Left lung (tissue), 10 donors: ENCODE data around the gene ZNF24. TPM values are rescaled to one million over a fixed set of nuclear protein-coding genes. Genes with fewer than 3 reads are reported as not detected.

ENCODE experiments used
- ATAC-seq: fragments of 200-7000 bp; cut with Tn5 transposase; one replicate; pipeline ENCODE4 v1.9.1; 2020; ENCODE audit warnings: moderate library complexity
- DNase-seq, 4 donors: peaks; one replicate each; pipeline ENCODE4 v3.0.0-alpha.2; 2013 to 2020
- H3K27ac ChIP-seq, 2 donors: fragments of 200-600 bp; sonication (generic) in 1 of 2; one replicate each; pipeline versions ENCODE4 v1.5.0 to v1.8.0; 2020 to 2021
- H3K27me3 ChIP-seq, 2 donors: fragments of 200-600 bp; sonication (generic) in 1 of 2; one replicate each; pipeline versions ENCODE4 v1.5.0 to v1.8.0; 2020 to 2021
- H3K36me3 ChIP-seq, 2 donors: fragments of 200-600 bp; sonication (generic) in 1 of 2; one replicate each; pipeline versions ENCODE4 v1.5.0 to v1.8.0; 2020 to 2021
- H3K4me1 ChIP-seq, 2 donors: fragments of 200-600 bp; one replicate each; pipeline ENCODE4 v1.8.0; 2021
- H3K4me3 ChIP-seq, 2 donors: fragments of 200-600 bp; sonication (generic) in 1 of 2; one replicate each; pipeline versions ENCODE4 v1.5.0 to v1.8.0; 2020 to 2021; ENCODE audit warnings: mild to moderate bottlenecking in 1 of 2
- H3K9me3 ChIP-seq, 2 donors: fragments of 200-600 bp; sonication (generic) in 1 of 2; one replicate each; pipeline versions ENCODE4 v1.5.0 to v1.8.0; 2020 to 2021
- CTCF ChIP-seq, 2 donors: fragments of 200-600 bp; sonication (generic) in 1 of 2; IDR thresholded peaks; one replicate each; pipeline versions ENCODE4 v1.5.0 to v1.8.0; 2021; ENCODE audit warnings: antibody characterized with exemption in 2 of 2
- intact Hi-C, 2 donors: fragments of 100-400 bp; cut with DNase I; formaldehyde crosslinking; loops; one replicate each; pipeline versions ENCODE4 v1.11.2 to v1.14.2; 2022
- polyA plus RNA-seq, 6 donors: library from polyadenylated mRNA; unstranded; fragments of 120-200 nt; gene quantifications; one replicate each; pipeline ENCODE4 v1.2.1, GENCODE V29; 2013; ENCODE audit not compliant: insufficient read length in 6 of 6
- total RNA-seq, 2 donors: library from RNA; stranded (reverse); fragmentation: NEBNext Ultra II Directional; extraction: Animal tissue kit (Norgen Biotek cat#: 25700); gene quantifications; one replicate each; pipeline ENCODE4 v1.2.1, GENCODE V29; 2021
- donor health status: DM: no; HTN: yes; CAD: no.
- donor health status: DM: no; HTN: no; CAD: no.

Gene ZNF24
- total and polyA plus RNA-seq, 8 donors = 48.9 to 68.9 (median 66.9) TPM

DNA sequence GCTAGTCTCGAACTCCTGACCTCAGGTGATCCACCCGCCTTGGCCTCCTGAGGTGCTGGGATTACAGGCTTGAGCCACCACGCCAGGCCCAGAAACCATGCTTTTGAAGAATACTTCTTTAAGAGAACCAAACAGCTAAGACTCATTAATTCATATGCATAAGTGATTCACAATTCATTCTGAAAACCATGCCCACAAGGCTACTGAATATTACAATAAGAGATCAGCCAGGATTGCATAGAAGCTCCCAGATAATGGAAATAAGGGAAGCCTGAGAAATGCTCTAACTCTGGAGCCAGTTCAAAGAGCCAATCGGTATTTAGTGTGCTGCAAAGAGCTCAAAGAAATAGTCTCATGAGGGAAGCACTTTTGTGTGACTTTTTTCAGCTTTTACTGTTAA is 30.5 kb upstream of the ZNF24 start:
- ATAC-seq (no peak), DNase-seq (no peak)
- Histone ChIP-seq H3K4me3 (no peak overlapping the region), H3K36me3 (no peaks in the 10 kb centered on the region), H3K27ac (no peak overlapping the region), H3K9me3 (no peaks in the 10 kb centered on the region), H3K4me1 (peaks cover 5 to 15% of the 10 kb centered on the region in 2 donors), H3K27me3 (no peaks in the 10 kb centered on the region)
- intact Hi-C loops = no loop called here
- no peak for TF ChIP-seq CTCF (IDR thresholded peaks at IDR 0.05)

GRCh38 chr18:35371412-35372195 is 27.4 kb upstream of the ZNF24 start:
- intact Hi-C loops = no loop called here
- no peak overlapping the region for H3K4me3 ChIP-seq
- no peaks in the 10 kb centered on the region for H3K36me3 ChIP-seq
- no peaks in the 10 kb centered on the region for H3K27me3 ChIP-seq
- H3K4me1 ChIP-seq = peaks cover 5 to 6% of the 10 kb centered on the region in 2 donors
- no peak overlapping the region for H3K27ac ChIP-seq
- TF ChIP-seq CTCF (IDR thresholded peaks at IDR 0.05) = no peak
- H3K9me3 ChIP-seq = no peaks in the 10 kb centered on the region
- ATAC-seq = no peak
- no peak for DNase-seq

DNA sequence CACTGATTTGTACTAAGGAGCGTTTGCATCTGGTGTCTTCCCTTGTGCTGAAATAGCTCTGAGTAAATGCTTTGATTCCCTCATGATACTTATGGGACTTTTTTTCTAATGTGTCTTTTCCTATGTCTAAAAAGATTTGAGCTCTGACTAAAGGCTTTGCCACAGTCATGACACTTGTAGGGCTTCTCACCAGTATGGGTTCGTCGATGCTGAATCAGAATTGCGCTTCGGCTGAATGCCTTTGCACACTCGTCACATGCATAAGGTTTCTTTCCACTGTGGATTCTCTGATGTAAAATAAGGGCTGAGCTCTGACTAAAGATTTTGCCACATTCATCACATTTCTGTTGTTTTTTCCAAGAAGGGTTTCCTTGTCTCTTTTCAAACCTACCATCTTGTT is 24.9 kb upstream of the ZNF24 start:
- intact Hi-C loops = no loop called here
- DNase-seq (no peak), ATAC-seq (no peak)
- Histone ChIP-seq H3K4me3 (no peak overlapping the region), H3K27me3 (no peaks in the 10 kb centered on the region), H3K4me1 (no peaks in the 10 kb centered on the region), H3K36me3 (no peaks in the 10 kb centered on the region), H3K27ac (no peak overlapping the region), H3K9me3 (no peaks in the 10 kb centered on the region)
- no peak for TF ChIP-seq CTCF (IDR thresholded peaks at IDR 0.05)

GRCh38 chr18:35368595-35368994 is 24.4 kb upstream of the ZNF24 start:
- Histone ChIP-seq H3K9me3 (no peaks in the 10 kb centered on the region), H3K4me3 (no peak overlapping the region), H3K27me3 (no peaks in the 10 kb centered on the region), H3K4me1 (no peaks in the 10 kb centered on the region), H3K36me3 (no peaks in the 10 kb centered on the region), H3K27ac (no peak overlapping the region)
- no peak for DNase-seq
- no peak for TF ChIP-seq CTCF (IDR thresholded peaks at IDR 0.05)
- no peak for ATAC-seq
- intact Hi-C loops = no loop called here

- Histone ChIP-seq H3K27me3 (no peaks in the 10 kb centered on the region), H3K4me3 (no peak overlapping the region), H3K9me3 (no peaks in the 10 kb centered on the region), H3K4me1 (no peaks in the 10 kb centered on the region), H3K36me3 (no peaks in the 10 kb centered on the region), H3K27ac (no peak overlapping the region)
- ATAC-seq (no peak), DNase-seq (no peak)
- TF ChIP-seq CTCF (IDR thresholded peaks at IDR 0.05) = no peak
- intact Hi-C loops = no loop called here
These were observed 18.3 kb upstream of the ZNF24 start for GRCh38 chr18:35362531-35362930.
